Upper lobe of left lung (tissue), 4 donors: ENCODE data around the gene PIK3C2B.

Experiments
- EP300 ChIP-seq, 4 donors: sonication (generic); formaldehyde crosslinking; IDR thresholded peaks; one replicate each; pipeline ENCODE4 v1.5.1; 2017; ENCODE audit warnings: antibody characterized with exemption in 4 of 4, control low read depth in 2 of 4
- TF ChIP-seq, protein P1 (sequence below), 6 experiments: fragments of 450-650 bp in 4 of 6; fragments of 200-600 bp in 2 of 6; sonication (generic) in 2 of 6; IDR thresholded peaks; one replicate each; pipeline ENCODE4 v1.5.1; 2016 to 2019; ENCODE audit warnings: antibody characterized with exemption in 6 of 6

DNA sequence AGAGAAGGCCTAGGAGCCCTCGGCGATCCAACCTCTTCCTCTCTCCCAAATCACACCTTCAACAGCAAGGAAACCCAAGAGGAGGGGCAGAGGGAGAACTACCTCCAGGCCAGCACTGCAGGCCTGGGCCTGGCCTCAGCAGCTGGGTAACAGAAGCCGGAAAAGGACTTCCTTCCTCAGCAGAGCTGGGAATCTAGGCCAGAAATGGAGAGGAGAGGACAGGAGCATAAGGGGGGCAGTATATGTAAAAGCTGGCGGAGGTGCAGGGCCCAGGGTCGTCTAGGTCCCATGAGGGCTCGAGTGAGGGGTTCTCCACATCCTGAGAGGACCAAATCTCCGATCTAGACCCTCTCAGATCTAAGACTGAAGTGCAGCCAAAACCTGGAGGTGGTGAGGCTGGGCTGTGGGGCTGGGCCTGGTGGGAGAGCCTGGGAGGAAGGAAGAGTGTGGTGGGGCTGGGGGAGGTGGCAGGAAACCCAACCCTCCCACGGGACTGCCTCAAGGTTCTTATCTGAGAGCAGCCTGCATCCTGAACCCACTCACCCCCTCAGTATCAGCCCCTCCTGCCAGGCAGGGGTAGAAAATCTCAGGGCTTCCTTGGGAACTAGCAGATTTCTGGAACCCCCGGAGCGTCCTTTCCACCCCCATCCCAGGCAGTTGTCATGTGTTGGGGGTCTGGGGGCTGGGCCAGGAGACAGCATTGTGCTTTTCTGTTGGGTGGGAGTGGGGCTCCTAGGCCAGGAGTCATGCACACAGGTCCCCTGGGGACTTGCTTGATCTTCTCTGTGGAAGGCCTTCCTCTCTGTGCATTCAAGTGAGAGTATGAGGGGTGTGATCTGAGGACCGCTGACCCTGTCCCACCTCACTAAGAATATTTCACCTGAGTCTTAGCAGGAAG, 33.0 kb downstream of the PIK3C2B start:
- TF ChIP-seq, protein P1, sequence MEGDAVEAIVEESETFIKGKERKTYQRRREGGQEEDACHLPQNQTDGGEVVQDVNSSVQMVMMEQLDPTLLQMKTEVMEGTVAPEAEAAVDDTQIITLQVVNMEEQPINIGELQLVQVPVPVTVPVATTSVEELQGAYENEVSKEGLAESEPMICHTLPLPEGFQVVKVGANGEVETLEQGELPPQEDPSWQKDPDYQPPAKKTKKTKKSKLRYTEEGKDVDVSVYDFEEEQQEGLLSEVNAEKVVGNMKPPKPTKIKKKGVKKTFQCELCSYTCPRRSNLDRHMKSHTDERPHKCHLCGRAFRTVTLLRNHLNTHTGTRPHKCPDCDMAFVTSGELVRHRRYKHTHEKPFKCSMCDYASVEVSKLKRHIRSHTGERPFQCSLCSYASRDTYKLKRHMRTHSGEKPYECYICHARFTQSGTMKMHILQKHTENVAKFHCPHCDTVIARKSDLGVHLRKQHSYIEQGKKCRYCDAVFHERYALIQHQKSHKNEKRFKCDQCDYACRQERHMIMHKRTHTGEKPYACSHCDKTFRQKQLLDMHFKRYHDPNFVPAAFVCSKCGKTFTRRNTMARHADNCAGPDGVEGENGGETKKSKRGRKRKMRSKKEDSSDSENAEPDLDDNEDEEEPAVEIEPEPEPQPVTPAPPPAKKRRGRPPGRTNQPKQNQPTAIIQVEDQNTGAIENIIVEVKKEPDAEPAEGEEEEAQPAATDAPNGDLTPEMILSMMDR (IDR thresholded peaks at IDR 0.05), result no peak
- peak in 2 of 4 donors; percentile 65 to 72 for TF ChIP-seq EP300 (IDR thresholded peaks at IDR 0.05)
